ENCODE data around the gene IL6.

Gene IL6

GRCh38 chr7:22743014-22743413 lies 16.0 kb downstream of the IL6 start:
- TF ChIP-seq CTCF (IDR thresholded peaks at IDR 0.05): no peak
- H3K27ac Mint-ChIP-seq: no peak overlapping the region
- no peaks in the 10 kb centered on the region for H3K27me3 Mint-ChIP-seq (ENCODE audit: low read depth, poor library complexity)
- H3K36me3 Mint-ChIP-seq (ENCODE audit: low read depth): no peaks in the 10 kb centered on the region
- no peak overlapping the region for H3K4me3 Mint-ChIP-seq
- no peak for DNase-seq
- no peaks in the 10 kb centered on the region for H3K4me1 Mint-ChIP-seq
- H3K9me3 Mint-ChIP-seq: peaks cover 5% of the 10 kb centered on the region

DNA sequence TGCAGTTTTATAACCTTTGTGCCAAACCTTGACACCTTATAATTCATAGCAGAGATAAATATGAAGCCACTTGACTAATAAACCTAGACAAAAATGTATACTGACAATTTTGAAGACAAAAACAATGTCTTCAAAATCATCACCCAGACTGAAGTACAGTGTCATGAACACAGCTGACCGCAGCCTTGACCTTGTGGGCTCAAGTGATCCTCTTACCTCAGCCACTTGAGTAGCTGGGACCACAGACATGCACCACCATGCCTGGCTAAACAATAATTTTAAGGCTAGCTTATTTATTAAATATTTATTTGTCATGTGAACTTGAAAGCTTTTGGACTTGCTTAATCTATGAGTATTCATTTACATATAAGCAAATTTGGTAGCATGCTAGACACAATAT lies 24.3 kb downstream of the IL6 start:
- no peak for TF ChIP-seq CTCF (IDR thresholded peaks at IDR 0.05)
- H3K4me1 Mint-ChIP-seq: no peaks in the 10 kb centered on the region
- DNase-seq: no peak
- H3K27me3 Mint-ChIP-seq (ENCODE audit: low read depth, poor library complexity): no peaks in the 10 kb centered on the region
- no peak overlapping the region for H3K27ac Mint-ChIP-seq
- peaks cover 43% of the 10 kb centered on the region for H3K9me3 Mint-ChIP-seq
- peaks cover 3% of the 10 kb centered on the region for H3K36me3 Mint-ChIP-seq (ENCODE audit: low read depth)
- no peak overlapping the region for H3K4me3 Mint-ChIP-seq

- H3K27ac Mint-ChIP-seq: no peak overlapping the region
- H3K9me3 Mint-ChIP-seq: peaks cover 50% of the 10 kb centered on the region
- no peak for DNase-seq
- H3K36me3 Mint-ChIP-seq (ENCODE audit: low read depth): no peaks in the 10 kb centered on the region
- peaks cover 4% of the 10 kb centered on the region for H3K27me3 Mint-ChIP-seq (ENCODE audit: low read depth, poor library complexity)
- TF ChIP-seq CTCF (IDR thresholded peaks at IDR 0.05): no peak
- no peaks in the 10 kb centered on the region for H3K4me1 Mint-ChIP-seq
- no peak overlapping the region for H3K4me3 Mint-ChIP-seq
Measured at GRCh38 chr7:22757338-22757994, 30.5 kb downstream of the IL6 start.

DNA sequence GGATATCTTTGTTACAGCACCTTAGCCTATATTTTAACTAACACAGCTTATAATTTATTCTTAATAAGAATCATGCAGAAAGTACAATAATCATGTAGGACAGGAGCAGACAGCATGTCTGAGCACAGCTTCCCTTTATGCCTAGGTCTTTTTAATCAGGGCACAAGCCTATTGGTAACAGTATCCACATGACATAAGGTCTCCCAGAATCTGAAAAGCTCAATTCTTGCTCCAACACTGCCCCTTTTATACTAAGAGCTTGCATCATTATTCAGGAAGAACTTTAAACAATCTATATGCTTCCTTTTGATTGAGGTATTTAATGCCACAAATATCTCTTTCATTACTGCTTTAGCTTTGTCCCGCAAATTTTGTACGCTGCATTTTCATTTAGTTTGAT lies 31.6 kb downstream of the IL6 start:
- Mint-ChIP-seq H3K27ac (no peak overlapping the region), H3K36me3 (ENCODE audit: low read depth) (no peaks in the 10 kb centered on the region), H3K27me3 (ENCODE audit: low read depth, poor library complexity) (peaks cover 4% of the 10 kb centered on the region), H3K9me3 (peaks cover 46% of the 10 kb centered on the region), H3K4me3 (no peak overlapping the region), H3K4me1 (no peaks in the 10 kb centered on the region)
- no peak for DNase-seq
- TF ChIP-seq CTCF (IDR thresholded peaks at IDR 0.05): no peak

GRCh38 chr7:22759721-22760120 lies 32.7 kb downstream of the IL6 start:
- H3K4me1 Mint-ChIP-seq: no peaks in the 10 kb centered on the region
- H3K9me3 Mint-ChIP-seq: peaks cover 35% of the 10 kb centered on the region
- TF ChIP-seq CTCF (IDR thresholded peaks at IDR 0.05): no peak
- H3K4me3 Mint-ChIP-seq: no peak overlapping the region
- H3K36me3 Mint-ChIP-seq (ENCODE audit: low read depth): no peaks in the 10 kb centered on the region
- DNase-seq: no peak
- H3K27ac Mint-ChIP-seq: no peak overlapping the region
- peaks cover 4% of the 10 kb centered on the region for H3K27me3 Mint-ChIP-seq (ENCODE audit: low read depth, poor library complexity)

DNA sequence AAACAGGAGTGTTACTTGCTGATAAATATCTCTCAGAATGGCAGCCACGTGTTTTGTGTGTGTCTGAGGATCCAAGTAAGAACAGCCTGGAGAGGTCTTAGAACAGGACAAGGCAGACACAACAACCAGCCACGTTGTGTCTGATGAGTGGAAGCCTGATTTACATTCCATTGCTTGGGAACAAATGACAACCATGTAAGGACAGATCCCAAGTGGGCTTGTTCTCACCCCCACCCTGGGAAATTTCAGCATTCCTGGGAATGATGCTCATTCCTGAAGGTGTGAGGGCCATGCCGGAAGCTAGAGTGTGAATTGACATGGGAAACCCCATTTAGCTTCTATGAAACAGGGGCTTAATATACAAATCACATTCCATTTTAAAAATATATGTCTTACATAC lies 35.9 kb downstream of the IL6 start:
- no peak for DNase-seq
- TF ChIP-seq CTCF (IDR thresholded peaks at IDR 0.05): no peak

More for the DNA sequence above, 35.9 kb downstream of the IL6 start:
- peaks cover 39% of the 10 kb centered on the region for H3K9me3 Mint-ChIP-seq
- no peaks in the 10 kb centered on the region for H3K4me1 Mint-ChIP-seq
- peaks cover 4% of the 10 kb centered on the region for H3K27me3 Mint-ChIP-seq (ENCODE audit: low read depth, poor library complexity)
- H3K36me3 Mint-ChIP-seq (ENCODE audit: low read depth): no peaks in the 10 kb centered on the region
- no peak overlapping the region for H3K4me3 Mint-ChIP-seq
- no peak overlapping the region for H3K27ac Mint-ChIP-seq
